MM.1S (cell line): Measurements from ENCODE around the gene MAG.

ENCODE experiments used
- DNase-seq: peaks from one replicate; pipeline ENCODE4 v3.0.0-alpha.2; 2015
- H2AFZ ChIP-seq: fragments of 300-600 bp; sonication (generic); 2 replicates; pipeline ENCODE4 v1.6.0; 2016; ENCODE audit warnings: antibody characterized with exemption, low read length
- H3F3A ChIP-seq: fragments of 300-600 bp; sonication (generic); 2 replicates; pipeline ENCODE4 v1.6.1; 2016; ENCODE audit warnings: mild to moderate bottlenecking, antibody characterized with exemption, low read length, moderate library complexity, mixed read lengths; ENCODE audit not compliant: insufficient read depth
- H3K27ac ChIP-seq: fragments of 300-600 bp; sonication (generic); 2 replicates; pipeline ENCODE4 v1.5.1; 2016; ENCODE audit warnings: mild to moderate bottlenecking, low read length
- H3K27me3 ChIP-seq: fragments of 300-600 bp; sonication (generic); replicated peaks from 2 replicates; pipeline ENCODE4 v1.6.0; 2016; ENCODE audit warnings: low read length; ENCODE audit not compliant: insufficient read depth
- H3K36me3 ChIP-seq: fragments of 300-600 bp; sonication (generic); replicated peaks from 2 replicates; pipeline ENCODE4 v1.6.1; 2016; ENCODE audit warnings: mild to moderate bottlenecking, low read length, mixed read lengths; ENCODE audit not compliant: insufficient read depth
- H3K4me1 ChIP-seq: fragments of 300-600 bp; sonication (generic); 2 replicates; pipeline ENCODE4 v1.6.1; 2016; ENCODE audit warnings: low read length, mixed read lengths
- H3K4me2 ChIP-seq: fragments of 300-600 bp; sonication (generic); 2 replicates; pipeline ENCODE4 v1.6.0; 2016; ENCODE audit warnings: low read depth, low read length
- H3K4me3 ChIP-seq: fragments of 300-600 bp; sonication (generic); 2 replicates; pipeline ENCODE4 v1.5.1; 2016; ENCODE audit warnings: low read length, mixed read lengths
- H3K79me2 ChIP-seq: fragments of 300-600 bp; sonication (generic); 2 replicates; pipeline ENCODE4 v1.6.1; 2016; ENCODE audit warnings: mixed run types, low read length, mixed read lengths
- H3K9ac ChIP-seq: fragments of 300-600 bp; sonication (generic); 2 replicates; pipeline ENCODE4 v1.6.1; 2016; ENCODE audit warnings: low read length, mixed read lengths
- H3K9me2 ChIP-seq: fragments of 300-600 bp; sonication (generic); replicated peaks from 2 replicates; pipeline ENCODE4 v1.6.1; 2016; ENCODE audit warnings: mild to moderate bottlenecking, low read length, mixed read lengths; ENCODE audit not compliant: insufficient read depth
- H3K9me3 ChIP-seq: fragments of 300-600 bp; sonication (generic); replicated peaks from 2 replicates; pipeline ENCODE4 v1.6.1; 2016; ENCODE audit warnings: mild to moderate bottlenecking, low read length, mixed read lengths; ENCODE audit not compliant: insufficient read depth
- H4K20me1 ChIP-seq: fragments of 300-600 bp; sonication (generic); 2 replicates; pipeline ENCODE4 v1.6.1; 2016; ENCODE audit warnings: mild to moderate bottlenecking, low read length, moderate library complexity, mixed read lengths; ENCODE audit not compliant: insufficient read depth
- CTCF ChIP-seq: fragments of 300-600 bp; sonication (generic); IDR thresholded peaks from 2 replicates; pipeline ENCODE4 v1.5.1; 2016; ENCODE audit warnings: antibody characterized with exemption, low read length, mixed read lengths
- EZH2 ChIP-seq: fragments of 300-600 bp; sonication (generic); optimal IDR thresholded peaks from 2 replicates; pipeline ENCODE3; 2017; ENCODE audit warnings: low read depth, mild to moderate bottlenecking, antibody characterized with exemption, low read length, mixed read lengths
- EZH2phosphoT487 ChIP-seq: fragments of 300-600 bp; sonication (generic); IDR thresholded peaks from 2 replicates; pipeline ENCODE4 v1.6.1; 2018; ENCODE audit warnings: antibody characterized with exemption, low read length

The MAG gene

GRCh38 chr19:35311901-35312665 lies 20.1 kb downstream of the MAG start:
- no peaks in the 10 kb centered on the region for H3K79me2 ChIP-seq
- H3K27ac ChIP-seq = no peak overlapping the region
- no peaks in the 10 kb centered on the region for H4K20me1 ChIP-seq
- no peak overlapping the region for H2AFZ ChIP-seq
- no peak for TF ChIP-seq EZH2
- TF ChIP-seq EZH2phosphoT487 = no peak
- no peak for TF ChIP-seq CTCF
- H3F3A ChIP-seq = no peaks in the 10 kb centered on the region
- H3K27me3 ChIP-seq = peaks cover 41% of the 10 kb centered on the region
- H3K9me2 ChIP-seq = no peaks in the 10 kb centered on the region
- H3K9me3 ChIP-seq = no peaks in the 10 kb centered on the region
- no peaks in the 10 kb centered on the region for H3K4me1 ChIP-seq
- H3K9ac ChIP-seq = no peak overlapping the region
- no peak overlapping the region for H3K4me3 ChIP-seq
- H3K4me2 ChIP-seq = no peak overlapping the region
- no peak for DNase-seq
- no peaks in the 10 kb centered on the region for H3K36me3 ChIP-seq

- H3K79me2 ChIP-seq = no peaks in the 10 kb centered on the region
- no peaks in the 10 kb centered on the region for H3F3A ChIP-seq
- no peaks in the 10 kb centered on the region for H3K9me3 ChIP-seq
- H3K4me1 ChIP-seq = no peaks in the 10 kb centered on the region
- TF ChIP-seq EZH2 = no peak
- TF ChIP-seq EZH2phosphoT487 = no peak
- no peak for TF ChIP-seq CTCF
- H4K20me1 ChIP-seq = no peaks in the 10 kb centered on the region
- no peak overlapping the region for H3K27ac ChIP-seq
- H3K9ac ChIP-seq = no peak overlapping the region
- H3K36me3 ChIP-seq = no peaks in the 10 kb centered on the region
- DNase-seq = no peak
- H3K4me3 ChIP-seq = no peak overlapping the region
- peaks cover 39% of the 10 kb centered on the region for H3K27me3 ChIP-seq
- H3K9me2 ChIP-seq = no peaks in the 10 kb centered on the region
- H2AFZ ChIP-seq = no peak overlapping the region
- H3K4me2 ChIP-seq = no peak overlapping the region
Observed at GRCh38 chr19:35313587-35313986, 21.6 kb downstream of the MAG start.

- DNase-seq = no peak
- Histone ChIP-seq H3K9me3 (no peaks in the 10 kb centered on the region), H3K9ac (no peak overlapping the region), H3K4me2 (no peak overlapping the region), H3K27me3 (peaks cover 39% of the 10 kb centered on the region), H2AFZ (no peak overlapping the region), H3K27ac (no peak overlapping the region), H3K79me2 (no peaks in the 10 kb centered on the region), H3K4me3 (no peak overlapping the region), H3K9me2 (no peaks in the 10 kb centered on the region), H4K20me1 (no peaks in the 10 kb centered on the region), H3F3A (no peaks in the 10 kb centered on the region), H3K4me1 (no peaks in the 10 kb centered on the region), H3K36me3 (no peaks in the 10 kb centered on the region)
- no peak for TF ChIP-seq EZH2phosphoT487
Observed at GRCh38 chr19:35314031-35314430, 22.1 kb downstream of the MAG start.

GRCh38 chr19:35314858-35315470 lies 23.0 kb downstream of the MAG start:
- Histone ChIP-seq H3K27ac (no peak overlapping the region), H3K4me1 (no peaks in the 10 kb centered on the region), H3K9me2 (no peaks in the 10 kb centered on the region), H3K27me3 (peaks cover 35% of the 10 kb centered on the region), H2AFZ (0 out of 2 replicates have a peak overlapping the region, but pooled peaks have one; percentile 38), H3K9me3 (no peaks in the 10 kb centered on the region), H4K20me1 (no peaks in the 10 kb centered on the region), H3K9ac (no peak overlapping the region), H3K4me3 (no peak overlapping the region), H3K36me3 (no peaks in the 10 kb centered on the region), H3F3A (no peaks in the 10 kb centered on the region), H3K79me2 (no peaks in the 10 kb centered on the region), H3K4me2 (no peak overlapping the region)
- TF ChIP-seq EZH2 (no peak), CTCF (no peak), EZH2phosphoT487 (no peak)
- no peak for DNase-seq
